Upper lobe of left lung (tissue), 4 donors: ENCODE results near the gene HBS1L.

ENCODE experiments used
- POLR2AphosphoS5 ChIP-seq, 2 donors: sonication (generic); formaldehyde crosslinking; IDR thresholded peaks; one replicate each; pipeline ENCODE4 v1.5.1; 2017; ENCODE audit warnings: antibody characterized with exemption in 2 of 2
- TF ChIP-seq, protein P1 (sequence below), 6 experiments: fragments of 450-650 bp in 4 of 6; fragments of 200-600 bp in 2 of 6; sonication (generic) in 2 of 6; IDR thresholded peaks; one replicate each; pipeline ENCODE4 v1.5.1; 2016 to 2019; ENCODE audit warnings: antibody characterized with exemption in 6 of 6

DNA sequence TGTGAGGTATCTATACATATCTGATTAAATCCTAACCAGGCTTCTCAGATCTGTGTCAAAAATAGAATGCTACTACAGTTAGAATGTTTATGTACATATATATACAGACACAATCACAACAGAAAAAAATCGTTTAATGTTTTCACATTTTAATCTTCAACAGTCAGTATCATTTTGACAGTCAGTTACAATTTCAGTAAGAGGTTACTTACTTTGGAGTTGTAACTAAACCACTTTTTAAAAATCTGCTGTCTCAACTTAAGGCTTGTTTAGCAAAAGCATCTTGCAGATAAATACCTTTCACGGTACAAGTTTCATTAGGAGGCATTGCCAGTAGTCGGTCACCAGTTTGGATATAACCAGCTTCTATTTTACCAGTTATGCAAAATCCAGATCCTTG lies 72.5 kb downstream of the HBS1L start:
- TF ChIP-seq POLR2AphosphoS5 (IDR thresholded peaks at IDR 0.05): no peak
- TF ChIP-seq, protein P1, sequence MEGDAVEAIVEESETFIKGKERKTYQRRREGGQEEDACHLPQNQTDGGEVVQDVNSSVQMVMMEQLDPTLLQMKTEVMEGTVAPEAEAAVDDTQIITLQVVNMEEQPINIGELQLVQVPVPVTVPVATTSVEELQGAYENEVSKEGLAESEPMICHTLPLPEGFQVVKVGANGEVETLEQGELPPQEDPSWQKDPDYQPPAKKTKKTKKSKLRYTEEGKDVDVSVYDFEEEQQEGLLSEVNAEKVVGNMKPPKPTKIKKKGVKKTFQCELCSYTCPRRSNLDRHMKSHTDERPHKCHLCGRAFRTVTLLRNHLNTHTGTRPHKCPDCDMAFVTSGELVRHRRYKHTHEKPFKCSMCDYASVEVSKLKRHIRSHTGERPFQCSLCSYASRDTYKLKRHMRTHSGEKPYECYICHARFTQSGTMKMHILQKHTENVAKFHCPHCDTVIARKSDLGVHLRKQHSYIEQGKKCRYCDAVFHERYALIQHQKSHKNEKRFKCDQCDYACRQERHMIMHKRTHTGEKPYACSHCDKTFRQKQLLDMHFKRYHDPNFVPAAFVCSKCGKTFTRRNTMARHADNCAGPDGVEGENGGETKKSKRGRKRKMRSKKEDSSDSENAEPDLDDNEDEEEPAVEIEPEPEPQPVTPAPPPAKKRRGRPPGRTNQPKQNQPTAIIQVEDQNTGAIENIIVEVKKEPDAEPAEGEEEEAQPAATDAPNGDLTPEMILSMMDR (IDR thresholded peaks at IDR 0.05): no peak
